Neural crest cell (in vitro differentiated cells): ENCODE results near the gene SCNN1A. TPM values are rescaled to one million over a fixed set of nuclear protein-coding genes. Genes with fewer than 3 reads are reported as not detected.

Experiments
- DNase-seq: peaks from one replicate; pipeline ENCODE4 v3.0.0; 2021; ENCODE audit warnings: low read depth, mixed read lengths, low spot score
- H3K27ac Mint-ChIP-seq: one replicate; pipeline ENCODE4 v1.8.0; 2021; ENCODE audit warnings: mild to moderate bottlenecking, mixed read lengths; ENCODE audit not compliant: unreplicated experiment
- H3K27me3 Mint-ChIP-seq: 2 replicates; pipeline ENCODE4 v1.8.0; 2021; ENCODE audit warnings: low read depth, mild to moderate bottlenecking, mixed read lengths
- H3K36me3 Mint-ChIP-seq: 2 replicates; pipeline ENCODE4 v1.8.0; 2021; ENCODE audit warnings: low read depth, mild to moderate bottlenecking, mixed read lengths
- H3K4me1 Mint-ChIP-seq: 2 replicates; pipeline ENCODE4 v1.8.0; 2021; ENCODE audit warnings: mixed read lengths
- H3K4me3 Mint-ChIP-seq: one replicate; pipeline ENCODE4 v1.8.0; 2021; ENCODE audit warnings: mild to moderate bottlenecking, mixed read lengths
- H3K9me3 Mint-ChIP-seq: 2 replicates; pipeline ENCODE4 v1.8.0; 2021; ENCODE audit warnings: mixed read lengths
- total RNA-seq: library from RNA; stranded (reverse); gene quantifications from 2 replicates; pipeline ENCODE4 v1.2.1, GENCODE V29; 2021
- TF ChIP-seq, protein P1 (sequence below): fragments of 200-600 bp; sonication (generic); conservative IDR thresholded peaks from 2 replicates; pipeline ENCODE4 v1.5.0; 2021; ENCODE audit warnings: antibody characterized with exemption, mild to moderate bottlenecking

Gene SCNN1A
- total RNA-seq, 1 donor from 2014 or later, result not detected

DNA sequence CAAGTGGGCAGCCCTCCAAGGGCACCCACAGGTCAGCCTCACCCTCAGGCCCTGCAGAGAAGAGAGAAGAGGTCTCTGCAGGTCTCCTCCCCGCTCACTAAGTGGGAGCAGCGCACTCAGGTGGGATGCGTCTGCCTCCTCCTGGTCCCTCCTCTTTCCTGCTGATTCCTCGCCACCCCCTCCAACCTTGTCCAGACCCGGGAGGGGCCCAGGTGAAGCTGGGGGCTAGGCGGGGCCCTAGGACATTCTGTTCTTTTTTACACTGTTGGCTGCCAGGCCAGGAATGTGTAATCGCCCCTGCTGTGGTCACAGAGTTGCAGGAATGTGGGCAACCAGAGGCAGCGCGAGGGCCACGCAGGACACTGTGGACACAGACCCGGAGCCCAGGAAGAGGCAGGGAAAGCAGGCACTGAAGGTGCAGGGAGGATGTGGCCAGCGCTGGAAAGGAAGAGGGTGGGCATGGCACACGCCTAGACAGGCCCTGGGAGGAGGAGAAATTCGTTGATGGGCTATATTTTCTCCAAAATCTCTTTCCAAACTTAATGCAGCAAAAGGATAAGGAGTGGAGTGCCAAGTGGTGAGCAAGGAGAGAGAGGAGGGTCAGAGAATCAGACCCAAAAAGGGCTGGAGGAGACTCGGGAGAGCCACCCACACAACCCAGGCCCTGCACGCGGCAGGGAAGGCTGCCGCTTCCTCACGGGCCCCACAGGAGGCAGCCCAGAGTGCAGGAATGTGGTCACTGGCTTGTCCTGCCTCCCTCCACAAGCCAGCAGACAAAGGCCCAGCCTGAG, 911 bp upstream of the SCNN1A start:
- TF ChIP-seq, protein P1, sequence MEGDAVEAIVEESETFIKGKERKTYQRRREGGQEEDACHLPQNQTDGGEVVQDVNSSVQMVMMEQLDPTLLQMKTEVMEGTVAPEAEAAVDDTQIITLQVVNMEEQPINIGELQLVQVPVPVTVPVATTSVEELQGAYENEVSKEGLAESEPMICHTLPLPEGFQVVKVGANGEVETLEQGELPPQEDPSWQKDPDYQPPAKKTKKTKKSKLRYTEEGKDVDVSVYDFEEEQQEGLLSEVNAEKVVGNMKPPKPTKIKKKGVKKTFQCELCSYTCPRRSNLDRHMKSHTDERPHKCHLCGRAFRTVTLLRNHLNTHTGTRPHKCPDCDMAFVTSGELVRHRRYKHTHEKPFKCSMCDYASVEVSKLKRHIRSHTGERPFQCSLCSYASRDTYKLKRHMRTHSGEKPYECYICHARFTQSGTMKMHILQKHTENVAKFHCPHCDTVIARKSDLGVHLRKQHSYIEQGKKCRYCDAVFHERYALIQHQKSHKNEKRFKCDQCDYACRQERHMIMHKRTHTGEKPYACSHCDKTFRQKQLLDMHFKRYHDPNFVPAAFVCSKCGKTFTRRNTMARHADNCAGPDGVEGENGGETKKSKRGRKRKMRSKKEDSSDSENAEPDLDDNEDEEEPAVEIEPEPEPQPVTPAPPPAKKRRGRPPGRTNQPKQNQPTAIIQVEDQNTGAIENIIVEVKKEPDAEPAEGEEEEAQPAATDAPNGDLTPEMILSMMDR, result peak; percentile 64
- no peaks in the 10 kb centered on the region for H3K9me3 Mint-ChIP-seq
- no peak for DNase-seq
- no peak overlapping the region for H3K4me3 Mint-ChIP-seq
- H3K4me1 Mint-ChIP-seq, result peaks cover 31% of the 10 kb centered on the region
- H3K27ac Mint-ChIP-seq, result peak overlapping the region; percentile 69
- H3K27me3 Mint-ChIP-seq, result peaks cover 20% of the 10 kb centered on the region
- no peaks in the 10 kb centered on the region for H3K36me3 Mint-ChIP-seq

DNA sequence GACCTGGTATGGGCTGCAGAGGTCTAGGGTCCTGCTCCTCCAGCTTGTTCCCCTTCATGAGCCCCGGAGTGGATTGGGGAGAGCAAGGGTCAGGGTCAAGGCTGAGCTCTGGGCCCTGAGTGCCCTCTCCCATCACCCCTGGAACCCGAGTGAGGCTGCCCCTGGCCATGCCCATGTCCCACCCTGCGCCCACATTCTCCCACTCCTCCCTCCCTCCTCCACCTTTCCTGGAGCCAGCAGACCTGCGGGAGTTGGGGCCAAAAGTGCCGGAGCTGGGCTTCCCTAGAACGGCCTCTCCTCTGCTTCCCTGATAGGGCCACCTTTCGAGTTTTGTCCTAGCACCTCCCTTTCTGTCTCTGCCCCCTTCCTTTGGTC, 590 bp downstream of the SCNN1A start:
- Mint-ChIP-seq H3K27me3 (peaks cover 24% of the 10 kb centered on the region), H3K27ac (peak overlapping the region; percentile 68), H3K4me3 (no peak overlapping the region), H3K36me3 (no peaks in the 10 kb centered on the region), H3K9me3 (no peaks in the 10 kb centered on the region), H3K4me1 (peaks cover 39% of the 10 kb centered on the region)
- TF ChIP-seq, protein P1, result no peak
- DNase-seq, result no peak

DNA sequence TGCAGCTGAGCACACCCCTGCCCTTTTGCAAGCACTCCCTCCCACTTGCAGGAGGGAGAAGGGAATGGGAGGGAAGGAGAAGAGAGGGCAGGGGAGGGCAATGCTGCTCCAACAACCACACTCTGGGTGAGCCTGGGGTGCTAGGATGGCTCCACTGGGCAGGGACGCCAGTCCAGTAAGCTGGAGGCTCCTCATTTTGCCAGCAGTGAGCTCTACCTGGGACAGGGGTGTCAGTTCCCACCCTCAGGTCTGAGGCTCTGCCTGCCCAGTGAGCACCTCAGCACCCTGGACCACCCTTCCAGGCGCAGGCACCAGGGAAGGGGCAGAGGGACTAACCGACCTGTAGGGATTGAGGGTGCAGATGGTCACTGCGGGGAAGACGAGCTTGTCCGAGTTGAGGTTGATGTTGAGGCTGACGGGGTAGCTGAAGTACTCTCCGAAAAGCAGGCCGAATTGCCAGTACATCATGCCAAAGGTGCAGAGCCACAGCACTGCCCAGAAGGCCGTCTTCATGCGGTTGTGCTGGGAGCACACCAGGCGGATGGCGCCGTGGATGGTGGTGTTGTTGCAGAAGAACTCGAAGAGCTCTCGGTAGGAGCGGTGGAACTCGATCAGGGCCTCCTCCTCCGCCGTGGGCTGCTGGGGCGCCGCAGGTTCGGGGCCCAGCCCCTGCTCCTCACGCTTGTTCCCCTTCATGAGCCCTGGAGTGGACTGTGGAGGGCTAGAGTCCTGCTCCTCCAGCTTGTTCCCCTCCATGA, 1.2 kb downstream of the SCNN1A start:
- Mint-ChIP-seq H3K36me3 (no peaks in the 10 kb centered on the region), H3K9me3 (no peaks in the 10 kb centered on the region)

DNA sequence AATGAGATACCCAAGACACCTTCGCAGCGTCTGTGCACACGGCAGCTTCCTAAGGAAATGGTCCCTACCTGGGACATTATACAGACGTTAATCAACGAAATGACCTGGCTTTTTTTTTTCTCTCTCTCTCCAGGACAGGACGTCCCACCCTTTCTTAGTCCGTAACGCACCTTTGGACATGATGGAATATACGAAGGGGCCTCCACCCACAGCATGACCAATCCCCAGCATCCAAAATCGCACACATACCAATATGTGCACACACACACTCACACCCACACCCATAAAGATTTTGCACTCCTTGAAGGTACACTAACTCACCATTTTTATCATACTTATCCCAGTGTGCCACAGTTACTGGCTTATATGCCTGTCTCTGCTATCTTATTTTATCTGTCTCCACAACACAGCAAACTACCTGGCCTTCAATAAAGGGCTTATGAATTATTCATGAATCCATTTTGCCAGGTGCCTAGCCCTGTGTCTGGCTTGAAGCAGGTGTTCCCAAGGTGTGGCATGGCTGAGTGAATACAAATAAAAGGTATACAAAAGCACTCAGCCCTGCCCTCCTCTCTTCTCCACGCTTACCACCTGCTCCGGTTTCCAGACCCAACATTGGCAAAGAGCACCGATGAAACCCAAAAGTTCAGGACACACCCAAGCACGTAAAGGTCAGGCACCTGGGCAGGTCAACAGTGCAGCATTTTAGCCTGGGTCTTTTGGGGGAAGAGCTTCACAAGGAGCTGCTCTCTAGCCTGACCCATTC, 2.2 kb downstream of the SCNN1A start:
- Mint-ChIP-seq H3K36me3 (no peaks in the 10 kb centered on the region), H3K27ac (no peak overlapping the region), H3K9me3 (no peaks in the 10 kb centered on the region), H3K4me3 (no peak overlapping the region), H3K27me3 (peaks cover 24% of the 10 kb centered on the region), H3K4me1 (peaks cover 34% of the 10 kb centered on the region)
- TF ChIP-seq, protein P1, result no peak
- no peak for DNase-seq

More for the DNA sequence above, 1.2 kb downstream of the SCNN1A start:
- DNase-seq, result no peak
- peaks cover 37% of the 10 kb centered on the region for H3K4me1 Mint-ChIP-seq
- H3K27ac Mint-ChIP-seq, result no peak overlapping the region
- TF ChIP-seq, protein P1, result no peak
- H3K4me3 Mint-ChIP-seq, result no peak overlapping the region
- H3K27me3 Mint-ChIP-seq, result peaks cover 24% of the 10 kb centered on the region

DNA sequence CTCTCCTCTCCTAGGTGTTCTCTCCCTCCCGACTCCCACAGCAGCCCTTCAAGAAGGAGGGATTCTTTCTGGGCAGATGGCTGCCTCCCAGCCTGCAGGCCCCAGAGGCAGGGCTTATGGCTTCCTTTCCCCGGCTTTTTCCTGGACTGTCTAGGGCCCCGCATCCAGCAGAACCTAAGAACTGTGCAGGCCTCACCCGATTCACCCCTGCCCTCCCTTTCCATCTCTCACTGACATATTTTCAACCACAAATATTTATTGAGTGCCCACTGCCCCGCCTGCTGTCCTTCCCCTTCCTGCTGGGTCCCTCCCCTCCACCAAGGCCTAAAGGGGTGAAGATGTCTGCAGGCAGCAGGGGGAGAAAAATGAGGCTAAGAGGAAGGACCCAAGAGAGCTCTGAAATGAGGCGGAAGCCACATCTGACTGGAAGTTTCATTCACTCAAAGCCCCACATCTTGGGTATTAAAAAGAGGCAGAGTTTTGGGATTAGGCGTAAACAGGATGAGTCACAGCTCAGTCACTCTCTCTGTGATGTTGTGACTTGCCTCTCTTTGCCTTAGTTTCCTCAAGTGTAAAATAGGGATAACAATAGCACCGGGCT, 2.9 kb downstream of the SCNN1A start:
- TF ChIP-seq, protein P1, result no peak
- H3K27ac Mint-ChIP-seq, result no peak overlapping the region
- H3K4me3 Mint-ChIP-seq, result no peak overlapping the region
- peaks cover 34% of the 10 kb centered on the region for H3K4me1 Mint-ChIP-seq
- no peaks in the 10 kb centered on the region for H3K36me3 Mint-ChIP-seq
- H3K27me3 Mint-ChIP-seq, result peaks cover 24% of the 10 kb centered on the region
- DNase-seq, result no peak
- H3K9me3 Mint-ChIP-seq, result no peaks in the 10 kb centered on the region
